NCI-H82 (cell line): ENCODE data around the gene GNE.
"Not testable (repeated sequence)": the region's sequence is repeated elsewhere in the genome, so short reads cannot be mapped to it uniquely, and the experiment has no call there.

ENCODE experiments used
- DNase-seq: peaks from one replicate; lab custom pipeline; 2025; lab: John Stamatoyannopoulos, UW

GNE gene

GRCh38 chr9:36268007-36268427 lies 9.8 kb upstream of the GNE start:
- DNase-seq = no peak

- no peak for DNase-seq
These were observed 6.6 kb upstream of the GNE start for GRCh38 chr9:36264896-36265295.

- peak; percentile 17 for DNase-seq
These were observed 5.4 kb upstream of the GNE start for GRCh38 chr9:36263683-36264082.

- no peak for DNase-seq
These were observed 817 bp upstream of the GNE start for GRCh38 chr9:36258996-36259533.

GRCh38 chr9:36251428-36251827 lies 6.8 kb downstream of the GNE start:
- DNase-seq = no peak

GRCh38 chr9:36250079-36250478 lies 8.2 kb downstream of the GNE start:
- DNase-seq = no peak

GRCh38 chr9:36249189-36249588 lies 9.1 kb downstream of the GNE start:
- no peak for DNase-seq

- DNase-seq = peak; percentile 43
These were observed 10.2 kb downstream of the GNE start for GRCh38 chr9:36248061-36248460.

GRCh38 chr9:36247356-36247755 lies 10.9 kb downstream of the GNE start:
- DNase-seq = no peak

- no peak for DNase-seq
These were observed 12.3 kb downstream of the GNE start for GRCh38 chr9:36245906-36246305.

GRCh38 chr9:36239675-36240074 lies 18.6 kb downstream of the GNE start:
- not testable (repeated sequence) for DNase-seq

GRCh38 chr9:36239205-36239604 lies 19.0 kb downstream of the GNE start:
- not testable (repeated sequence) for DNase-seq

- no peak for DNase-seq
These were observed 21.0 kb downstream of the GNE start for GRCh38 chr9:36237230-36237629.

- DNase-seq = no peak
These were observed 35.8 kb downstream of the GNE start for GRCh38 chr9:36222449-36222848.

GRCh38 chr9:36221667-36222066 lies 36.6 kb downstream of the GNE start:
- DNase-seq = no peak

- no peak for DNase-seq
These were observed 39.8 kb downstream of the GNE start for GRCh38 chr9:36218411-36218901.

- DNase-seq = no peak
These were observed 40.2 kb downstream of the GNE start for GRCh38 chr9:36218011-36218410.

GRCh38 chr9:36217256-36217968 lies 40.8 kb downstream of the GNE start:
- no peak for DNase-seq

GRCh38 chr9:36214571-36214970 lies 43.7 kb downstream of the GNE start:
- peak; percentile 82 for DNase-seq

- no peak for DNase-seq
These were observed 44.3 kb downstream of the GNE start for GRCh38 chr9:36213989-36214388.

GRCh38 chr9:36213387-36213786 lies 44.9 kb downstream of the GNE start:
- peak; percentile 45 for DNase-seq

- DNase-seq = peak; percentile 50
These were observed 46.7 kb downstream of the GNE start for GRCh38 chr9:36211510-36211909.

GRCh38 chr9:36210722-36211121 lies 47.5 kb downstream of the GNE start:
- DNase-seq = no peak
